Brain pericyte (primary cell): Measurements from ENCODE around the gene NUBP1.

Experiments used
- DNase-seq: peaks from one replicate; pipeline ENCODE4 v3.0.0-alpha.2; 2012; ENCODE audit warnings: low read depth, low spot score

Gene NUBP1

GRCh38 chr16:10806698-10807097 is 63.1 kb downstream of the NUBP1 start:
- DNase-seq = no peak

DNA sequence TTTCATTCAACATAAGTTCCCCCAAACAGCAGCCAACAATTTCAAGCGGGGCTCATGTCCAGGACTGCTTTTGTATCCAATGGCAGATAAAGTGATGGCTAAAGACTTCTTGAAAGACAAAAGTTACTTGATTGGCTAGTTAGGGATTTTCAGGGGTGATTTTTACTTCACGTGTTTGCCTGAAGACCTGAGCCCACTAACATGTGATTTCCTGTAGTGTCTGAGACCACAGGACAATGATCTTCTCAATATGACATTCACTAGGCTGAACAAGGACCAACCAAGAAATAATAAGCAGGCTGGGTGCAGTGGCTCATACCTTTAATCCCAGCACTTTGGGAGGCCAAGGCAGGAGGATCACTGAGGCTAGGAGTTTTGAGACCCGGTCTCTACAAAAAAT is 64.6 kb downstream of the NUBP1 start:
- DNase-seq = no peak

- no peak for DNase-seq
These were observed 65.2 kb downstream of the NUBP1 start for GRCh38 chr16:10808850-10809249.

DNA sequence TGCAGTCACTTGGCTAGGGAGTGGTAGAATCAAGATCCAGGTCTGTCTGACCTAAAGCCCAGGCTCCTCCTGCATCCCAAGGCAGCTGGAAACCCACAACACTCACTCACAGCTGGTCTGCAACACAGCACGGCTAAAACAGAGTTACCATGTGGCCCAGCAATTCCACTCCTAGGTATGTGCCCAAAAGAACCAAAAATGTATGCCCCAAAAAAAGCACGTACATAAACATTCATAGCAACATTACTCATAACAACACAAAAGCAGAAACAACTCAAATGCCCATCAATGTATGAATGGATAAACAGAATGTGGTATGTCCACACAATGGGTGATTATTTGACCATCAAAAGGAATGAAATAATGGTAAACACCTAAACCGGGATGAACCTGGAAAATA is 66.1 kb downstream of the NUBP1 start:
- DNase-seq = no peak

DNA sequence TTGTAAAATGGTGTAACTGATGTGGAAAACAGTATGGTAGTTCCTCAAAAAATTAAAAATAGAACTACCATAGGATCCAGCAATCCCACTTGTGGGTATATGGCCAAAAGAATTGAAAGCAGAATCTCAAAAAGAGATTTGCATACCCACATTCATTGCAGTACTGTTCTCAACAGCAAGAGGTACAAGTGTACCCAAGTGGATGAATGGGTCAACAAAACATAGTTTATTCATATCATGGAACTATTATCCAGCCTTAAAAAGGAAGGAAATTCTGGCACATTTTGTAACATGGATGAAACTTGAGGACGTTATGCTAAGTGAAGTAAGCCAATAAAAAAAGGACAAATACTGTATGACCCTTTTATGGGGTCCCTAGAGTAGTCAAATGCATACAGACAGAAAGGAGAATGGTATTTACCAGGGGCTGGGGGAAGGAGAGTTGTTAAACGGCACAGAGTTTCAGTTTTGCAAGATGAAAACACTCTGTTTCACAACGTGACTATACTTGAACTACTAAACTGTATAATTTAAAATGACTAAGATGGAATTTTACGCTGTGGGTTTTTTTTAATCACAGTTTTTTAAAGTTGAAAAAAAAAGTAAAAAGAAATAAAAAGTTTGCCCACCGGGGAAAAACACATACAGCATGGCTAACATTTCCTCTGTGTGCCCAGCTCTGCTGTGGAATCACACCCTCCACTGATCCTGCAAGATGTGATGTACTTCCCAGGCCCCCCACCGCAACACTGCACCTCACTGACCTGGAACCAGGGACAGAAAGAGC is 68.9 kb downstream of the NUBP1 start:
- no peak for DNase-seq

GRCh38 chr16:10813099-10813455 is 69.4 kb downstream of the NUBP1 start:
- DNase-seq = no peak

GRCh38 chr16:10817514-10817913 is 73.9 kb downstream of the NUBP1 start:
- no peak for DNase-seq

DNA sequence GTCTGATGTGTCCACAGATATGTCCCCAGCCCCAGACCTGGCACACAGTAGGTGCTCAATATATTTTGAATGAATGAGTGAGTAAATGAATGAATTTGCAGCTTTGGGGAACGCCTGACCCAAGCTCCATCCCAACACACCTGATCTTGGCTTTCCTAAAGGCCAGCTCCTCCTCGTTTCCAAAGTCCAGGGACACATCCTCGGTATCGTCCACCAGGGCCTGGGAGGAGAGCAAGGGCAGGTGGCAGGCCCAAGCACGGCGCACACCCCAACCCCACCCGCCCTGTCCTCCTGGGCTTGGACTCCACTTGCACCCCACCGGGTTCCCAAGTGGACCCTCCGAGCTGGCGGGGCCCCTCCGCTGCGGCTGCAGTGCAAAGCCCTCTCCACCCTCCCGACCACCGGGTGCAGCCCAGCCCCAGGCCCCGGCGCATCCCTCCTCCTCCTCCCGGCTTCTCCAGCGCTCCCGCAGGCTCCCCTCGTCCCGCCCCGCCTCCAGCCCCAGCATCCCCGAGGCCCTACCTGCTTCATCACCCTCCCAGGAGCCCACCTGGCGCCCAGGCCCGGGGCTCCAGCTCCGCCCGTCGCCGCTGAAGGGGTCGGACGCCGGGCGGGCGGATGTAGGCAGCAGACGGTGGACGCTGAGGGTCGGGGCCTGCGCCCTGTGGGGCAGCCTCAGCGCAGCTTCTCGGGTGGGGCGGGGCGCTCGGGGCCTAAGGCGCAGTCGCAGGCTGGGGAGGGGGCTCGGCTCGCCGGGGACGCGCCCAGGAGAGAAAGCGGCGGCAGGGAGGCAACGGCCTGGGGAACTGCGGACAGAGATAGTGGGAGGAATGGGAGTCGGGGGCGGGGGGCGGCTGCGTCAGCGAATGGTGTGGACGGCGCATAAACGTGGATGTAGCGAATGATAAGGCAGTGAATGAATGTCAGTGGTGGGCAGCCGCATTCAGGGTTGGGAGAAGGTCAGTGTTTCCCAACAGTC is 74.6 kb downstream of the NUBP1 start, which contains the start of gene TVP23A:
TVP23A (minus strand) TSS at position 832 of the 979 bp plus-strand sequence; CDS start at position 531, 301 bp downstream.
- no peak for DNase-seq
